Measurements from ENCODE around the gene NCR3LG1.

DNA sequence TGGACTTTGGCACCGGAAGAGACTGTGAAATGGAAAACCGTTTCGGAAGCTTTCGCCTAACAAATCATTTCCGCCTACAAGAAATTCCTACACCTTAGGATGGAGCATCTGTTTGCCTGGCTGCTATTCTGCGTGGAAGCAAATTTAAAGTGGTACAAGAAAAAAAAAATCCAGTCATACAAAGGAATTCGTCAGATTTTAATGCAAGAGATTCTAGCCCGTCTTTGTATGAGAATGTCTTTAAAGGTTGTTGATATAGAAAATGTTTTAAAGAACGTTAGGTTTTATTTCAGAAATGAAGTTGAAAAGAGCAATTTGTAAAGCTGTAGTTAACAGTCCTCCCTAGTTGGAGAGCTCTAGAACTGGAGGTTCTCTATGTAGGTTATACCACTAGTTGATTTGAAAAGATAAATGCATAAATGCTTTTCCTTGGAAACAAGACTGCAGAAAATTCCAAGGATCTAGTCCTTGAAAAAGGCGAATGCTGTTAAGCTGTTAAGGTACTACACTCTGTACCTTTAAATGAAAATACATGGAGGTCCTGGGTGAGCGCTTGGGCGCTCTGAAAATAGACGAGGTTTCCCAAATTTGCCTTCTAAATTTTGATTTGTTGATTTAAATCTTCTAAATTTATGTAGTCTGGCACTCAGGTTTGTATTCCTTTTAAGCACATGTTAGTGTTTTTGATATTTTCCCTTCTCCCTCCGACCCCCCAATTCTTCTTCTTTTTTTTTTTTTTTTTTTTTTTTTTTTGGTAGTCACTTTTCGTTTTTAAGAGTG lies 2.4 kb downstream of the NCR3LG1 start:
- TF ChIP-seq EZH2 (IDR thresholded peaks at IDR 0.05; ENCODE audit: insufficient read depth, poor library complexity, severe bottlenecking) (no peak), EZH2phosphoT487 (IDR thresholded peaks at IDR 0.05; ENCODE audit: insufficient read depth, low read depth) (no peak)

Measured in GM23248 (cell line).